A549 treated with dexamethasone at 1 μM for 4 hours (cell line): Measurements from ENCODE around the gene HOXA13. TPM values are rescaled to one million over a fixed set of nuclear protein-coding genes. Genes with fewer than 3 reads are reported as not detected.

Source experiments
- total RNA-seq: library from RNA; stranded (reverse); fragments of 200-300 nt; extraction: Qiagen RNA extraction; gene quantifications from 5 replicates; pipeline ENCODE4 v1.2.3, GENCODE V29; 2022

Gene HOXA13
- total RNA-seq, result 2.0 to 3.1 TPM (median 2.6 TPM) in 5 replicates

DNA sequence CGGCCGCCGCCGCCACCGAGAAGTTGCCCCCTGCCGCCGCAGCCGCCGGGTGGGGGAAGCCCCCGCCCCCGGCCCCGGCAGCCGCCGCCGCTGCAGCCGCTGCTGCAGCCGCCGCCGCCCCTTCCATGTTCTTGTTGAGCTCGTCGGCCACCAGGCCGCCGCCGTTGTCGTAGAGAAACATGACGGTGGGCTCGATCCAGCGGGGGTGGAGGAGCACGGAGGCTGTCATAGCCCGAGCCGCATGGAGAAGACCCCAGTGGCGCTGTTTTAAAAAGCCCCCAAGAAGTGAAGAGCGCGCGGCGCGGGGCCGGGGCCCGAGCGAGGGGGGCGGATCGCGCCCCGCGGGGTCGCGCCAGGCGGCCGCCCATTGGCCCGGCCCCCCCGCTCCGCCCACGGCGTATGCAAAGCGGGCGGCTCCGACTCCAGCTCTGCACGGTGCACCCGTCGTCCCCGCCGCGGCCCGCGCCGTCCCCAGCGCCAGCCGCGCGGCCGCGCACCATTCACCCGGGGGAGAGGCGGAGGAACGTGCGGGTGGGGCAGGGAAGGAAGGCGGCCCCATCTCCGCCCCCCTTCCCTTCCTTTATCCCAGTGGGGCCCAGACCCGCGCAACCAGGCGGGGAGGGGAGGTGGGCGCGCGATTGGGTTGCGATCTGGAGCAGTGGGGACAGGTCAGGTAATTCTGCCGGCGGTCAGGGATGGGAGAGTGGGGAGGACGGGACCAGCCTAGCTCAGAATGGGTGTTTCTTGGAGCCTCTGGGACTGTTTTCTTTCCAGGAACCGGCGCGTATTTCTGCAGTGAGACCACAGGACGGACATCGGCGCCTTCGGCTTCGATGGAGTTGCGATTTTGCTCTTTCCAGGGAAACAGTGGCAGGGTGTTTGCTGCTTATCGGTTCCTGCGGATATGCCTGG is at the start of gene HOXA13:
Gene HOXA13, minus strand, starts transcription at position 243 of the 912 bp plus-strand sequence. Its CDS starts 14 bp downstream, at position 229.

DNA sequence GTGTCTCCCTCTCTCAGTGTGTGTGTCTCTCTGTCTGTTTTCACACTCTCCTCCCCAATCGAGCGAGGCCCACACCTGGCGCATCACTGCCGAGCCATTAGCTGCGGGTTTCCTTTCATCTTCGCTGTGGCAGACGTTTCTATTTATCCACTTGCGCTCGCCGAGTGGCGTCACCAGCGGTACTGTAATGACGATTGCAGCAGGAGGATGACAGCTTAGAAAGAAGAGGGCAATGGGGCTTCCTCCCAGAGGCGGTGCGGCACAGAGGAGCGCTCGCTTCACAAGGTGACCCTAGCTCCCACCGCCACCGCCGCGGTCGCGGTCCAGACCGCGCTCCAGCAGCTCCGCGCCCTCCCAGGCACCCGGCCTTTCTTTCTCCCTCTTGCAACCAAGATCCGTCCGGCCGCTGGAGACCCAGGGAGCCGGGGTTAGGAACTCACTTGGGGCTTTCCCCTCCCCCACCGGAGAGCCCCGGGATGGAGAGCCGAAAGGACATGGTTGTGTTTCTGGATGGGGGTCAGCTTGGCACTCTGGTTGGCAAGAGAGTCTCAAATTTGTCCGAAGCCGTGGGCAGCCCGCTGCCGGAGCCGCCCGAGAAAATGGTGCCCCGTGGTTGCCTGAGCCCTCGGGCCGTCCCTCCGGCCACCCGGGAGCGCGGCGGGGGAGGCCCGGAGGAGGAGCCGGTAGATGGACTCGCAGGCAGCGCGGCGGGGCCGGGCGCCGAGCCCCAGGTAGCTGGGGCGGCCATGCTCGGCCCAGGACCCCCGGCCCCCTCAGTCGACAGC is 42.9 kb upstream of the HOXA13 start, which contains the start of gene EVX1:
Gene EVX1, plus strand, starts transcription at position 248 of the 785 bp plus-strand sequence. Its CDS starts 229 bp downstream, at position 477.

DNA sequence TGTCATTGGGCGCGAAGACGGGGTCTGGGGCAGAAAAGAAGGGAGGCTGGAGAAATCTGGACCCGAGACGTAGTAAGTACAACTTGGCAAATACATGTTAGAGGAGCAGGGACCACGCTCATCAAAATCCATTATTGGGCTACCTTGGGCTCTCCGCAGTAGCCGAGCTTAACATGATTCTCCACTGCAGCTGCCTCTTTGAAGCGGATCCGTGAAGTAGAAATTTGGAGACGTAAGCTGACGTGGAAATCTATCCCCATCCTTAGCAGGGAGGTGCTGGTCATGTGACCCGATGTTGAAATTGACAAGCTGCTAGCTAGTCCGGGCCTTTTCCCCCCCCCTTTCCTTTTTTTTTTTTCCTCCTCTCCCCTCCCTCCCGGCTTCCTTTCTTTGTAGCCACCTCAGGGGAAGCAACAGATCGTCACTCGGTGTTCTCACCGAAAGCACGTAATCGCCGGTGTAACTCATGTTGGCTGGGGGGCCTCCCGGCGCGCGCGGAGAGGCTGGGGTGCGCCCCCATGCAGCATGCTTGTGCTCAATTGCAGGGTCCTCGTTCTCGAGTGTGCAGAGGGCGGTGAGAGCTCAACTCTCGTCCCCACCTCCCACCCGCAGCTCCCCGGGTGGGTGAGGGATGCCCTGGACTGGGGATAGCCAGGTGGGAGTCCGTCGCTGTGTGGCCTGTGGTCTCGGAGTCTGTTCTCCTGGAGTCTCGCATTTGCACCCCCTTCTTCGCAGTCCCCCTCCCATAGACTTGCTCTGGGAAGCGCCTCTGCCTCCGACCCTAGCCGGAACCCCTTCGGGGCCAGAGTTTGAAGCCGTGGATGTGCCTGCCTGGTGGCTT is 14.7 kb downstream of the HOXA13 start, which contains the start of gene HOXA11:
Gene HOXA11, minus strand, starts transcription at position 220 of the 841 bp plus-strand sequence. Its CDS starts 88 bp downstream, at position 132.

DNA sequence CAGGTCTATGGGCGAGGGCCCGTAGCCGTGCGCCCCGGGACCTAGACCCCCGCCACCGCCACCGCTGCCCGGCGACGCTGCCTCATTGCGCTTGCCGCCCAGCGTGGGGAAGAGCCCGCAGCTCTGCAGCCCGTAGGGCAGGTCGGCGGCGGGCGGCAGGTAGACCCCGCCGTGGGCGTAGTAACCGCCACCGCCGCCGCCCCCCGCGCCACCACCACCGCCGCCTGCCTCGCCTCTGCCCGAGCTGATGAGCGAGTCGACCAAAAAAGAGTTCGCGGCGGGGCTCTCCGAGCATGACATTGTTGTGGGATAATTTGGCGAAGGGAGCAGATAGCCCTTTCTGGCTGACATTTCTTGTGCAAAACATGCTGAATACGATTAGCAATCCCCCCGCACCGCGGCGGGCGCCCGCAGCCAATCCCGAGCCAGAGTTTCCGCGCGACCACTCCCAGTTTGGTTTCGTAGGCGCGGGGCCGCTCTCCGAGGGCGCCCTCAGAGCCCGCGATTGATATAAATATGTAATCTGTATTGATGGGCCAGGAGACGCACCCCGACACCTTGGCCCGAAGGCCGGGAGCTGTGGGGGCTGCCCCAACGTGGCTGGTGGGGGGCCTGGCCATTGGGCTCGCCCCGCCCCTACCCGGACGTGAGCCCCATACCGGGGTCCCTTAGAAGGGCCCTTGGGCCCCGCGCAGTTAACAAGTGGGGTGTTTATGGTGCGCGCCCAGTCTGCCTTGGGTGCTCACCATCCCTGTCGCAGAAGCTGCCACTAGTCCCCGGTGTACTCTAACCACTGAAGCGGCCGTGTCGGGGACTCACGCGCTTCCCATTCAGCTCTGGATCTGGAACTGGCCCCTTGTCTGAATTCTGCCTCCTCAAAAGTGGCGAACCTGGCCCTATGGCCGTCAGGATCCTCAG is 25.7 kb downstream of the HOXA13 start, which contains the start of gene HOXA10:
Gene HOXA10, minus strand, starts transcription at position 365 of the 918 bp plus-strand sequence. Its CDS starts 14 bp downstream, at position 351.

DNA sequence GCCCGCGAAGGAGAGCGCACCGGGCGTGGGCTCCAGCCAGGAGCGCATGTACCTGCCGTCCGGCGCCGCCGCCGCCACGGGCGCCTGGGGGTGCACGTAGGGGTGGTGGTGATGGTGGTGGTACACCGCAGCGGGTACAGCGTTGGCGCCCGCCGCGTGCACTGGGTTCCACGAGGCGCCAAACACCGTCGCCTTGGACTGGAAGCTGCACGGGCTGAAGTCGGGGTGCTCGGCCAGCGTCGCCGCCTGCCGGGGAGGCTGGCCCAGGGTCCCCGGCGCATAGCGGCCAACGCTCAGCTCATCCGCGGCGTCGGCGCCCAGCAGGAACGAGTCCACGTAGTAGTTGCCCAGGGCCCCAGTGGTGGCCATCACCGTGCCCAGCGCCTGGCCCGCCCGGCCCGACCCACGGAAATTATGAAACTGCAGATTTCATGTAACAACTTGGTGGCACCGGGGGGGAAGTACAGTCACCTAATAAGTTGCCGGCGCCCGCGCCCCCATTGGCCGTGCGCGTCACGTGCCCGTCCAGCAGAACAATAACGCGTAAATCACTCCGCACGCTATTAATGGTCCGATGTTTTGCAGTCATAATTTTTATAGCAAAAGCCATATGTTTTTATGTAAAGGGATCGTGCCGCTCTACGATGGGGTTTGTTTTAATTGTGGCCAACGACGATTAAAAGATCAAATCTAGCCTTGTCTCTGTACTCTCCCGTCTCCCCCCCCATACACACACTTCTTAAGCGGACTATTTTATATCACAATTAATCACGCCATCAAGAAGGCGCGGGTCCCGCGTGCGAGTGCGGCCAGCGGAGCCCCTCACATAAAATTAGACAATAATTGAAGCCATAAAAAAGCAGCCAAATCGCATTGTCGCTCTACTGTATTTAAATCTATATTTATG is 34.5 kb downstream of the HOXA13 start, which contains the start of gene HOXA9:
Gene HOXA9, minus strand, starts transcription at position 449 of the 907 bp plus-strand sequence. Its CDS starts 80 bp downstream, at position 369.

DNA sequence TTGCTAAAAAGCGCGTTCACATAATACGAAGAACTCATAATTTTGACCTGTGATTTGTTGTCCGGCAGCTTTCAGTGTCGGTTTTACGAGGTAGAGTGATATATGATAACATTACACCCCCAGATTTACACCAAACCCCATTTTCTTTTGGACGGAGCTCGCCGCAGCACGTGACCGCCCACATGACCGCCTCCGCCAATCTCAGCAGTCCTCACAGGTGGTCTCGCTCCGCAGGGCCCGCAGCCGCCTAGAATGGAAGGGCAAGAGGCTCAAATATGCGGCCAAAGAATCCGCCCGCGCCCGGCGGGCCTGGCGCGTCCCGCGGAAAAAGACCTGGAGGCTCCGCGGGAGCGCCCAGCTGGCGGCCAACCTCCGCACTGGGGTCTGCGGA is 43.4 kb downstream of the HOXA13 start, which contains the start of gene HOXA7:
Gene HOXA7, minus strand, starts transcription at position 168 of the 391 bp plus-strand sequence. Its CDS starts 130 bp downstream, at position 38.

DNA sequence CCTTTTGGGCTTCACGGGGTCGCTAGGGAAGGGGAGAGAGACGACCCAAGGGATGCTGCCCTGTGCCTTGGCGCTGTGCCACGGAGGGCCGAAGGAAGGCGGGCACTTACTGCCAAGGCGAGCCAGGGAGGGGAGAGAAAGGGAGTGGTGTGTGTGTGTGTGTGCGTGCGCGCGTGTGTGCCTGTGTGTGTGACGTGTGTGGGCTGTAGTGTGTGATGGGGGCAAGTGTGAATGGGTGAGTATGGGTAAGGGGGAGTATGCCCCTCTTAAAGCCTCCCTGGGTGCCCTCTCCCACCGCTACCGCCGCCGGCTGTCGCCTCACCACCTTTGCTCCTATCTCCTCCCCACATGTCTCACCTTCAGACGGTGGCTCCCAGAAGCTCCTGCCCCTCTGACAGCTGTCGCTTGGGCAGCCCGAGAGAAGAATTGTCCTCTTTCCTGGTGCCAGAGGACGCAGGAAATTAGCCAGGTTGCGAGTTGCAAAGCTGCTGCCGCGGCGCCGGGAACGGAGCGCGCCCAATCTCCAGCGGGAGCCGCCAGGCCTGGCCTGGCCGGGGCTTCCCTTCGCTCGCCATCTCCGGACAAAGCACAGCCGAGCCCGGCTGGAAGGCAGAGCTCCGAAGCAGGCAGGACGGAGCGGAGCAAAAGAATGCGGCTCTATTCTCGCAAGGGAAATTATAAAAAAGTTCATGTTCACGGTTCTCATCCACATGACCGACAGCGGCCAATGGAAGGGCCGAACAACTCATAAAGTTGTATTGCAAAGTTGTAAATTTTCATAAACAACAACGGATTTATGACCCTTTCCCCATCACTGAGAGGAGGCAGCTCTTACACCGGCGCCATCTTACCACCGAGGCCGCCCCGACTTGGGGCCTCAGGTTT is 47.7 kb downstream of the HOXA13 start, which contains the start of gene HOXA3:
Gene HOXA3, minus strand, starts transcription at position 653 of the 885 bp plus-strand sequence. CDS start 41,943 bp downstream, outside the sequence.

DNA sequence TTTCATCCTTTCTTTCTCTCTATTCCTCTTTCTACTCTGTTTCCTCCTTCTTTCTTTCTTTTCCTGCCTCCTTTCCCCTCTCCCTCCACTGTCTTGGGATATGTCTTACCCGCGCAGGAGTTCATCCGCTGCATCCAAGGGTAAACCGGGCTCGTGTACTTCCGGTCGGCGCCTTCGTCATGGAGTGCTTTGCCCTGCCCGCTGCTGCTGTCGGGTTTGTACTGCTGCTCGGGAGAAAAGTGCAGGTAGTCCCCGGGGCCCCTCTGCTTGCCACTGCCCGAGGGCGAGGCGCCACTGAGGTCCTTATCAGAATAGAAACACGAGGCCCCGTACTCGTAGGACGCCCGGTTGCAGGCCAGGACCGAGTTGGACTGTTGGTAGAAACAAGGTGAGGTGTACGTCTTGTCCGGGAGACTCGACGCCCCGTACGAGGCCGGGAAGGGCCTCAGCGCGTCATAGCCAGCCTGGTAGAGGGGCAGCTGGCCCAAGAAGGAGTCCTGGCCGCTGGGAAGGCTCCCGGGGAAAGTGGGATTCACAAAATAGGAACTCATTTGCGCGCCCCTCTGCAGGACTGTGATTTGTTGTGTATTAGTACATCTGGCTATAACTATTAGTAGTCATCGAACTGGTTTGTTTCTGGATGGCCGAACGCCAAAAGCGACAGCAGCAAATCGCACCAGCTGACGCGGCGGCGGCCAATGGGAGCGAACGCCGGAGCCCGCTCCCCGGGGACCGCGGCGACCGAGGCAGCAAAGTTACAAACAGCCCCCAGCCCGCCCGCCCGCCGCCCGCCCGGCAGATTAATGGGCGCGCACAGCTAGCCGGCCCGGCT is 52.5 kb downstream of the HOXA13 start, which contains the start of gene HOXA6:
Gene HOXA6, minus strand, starts transcription at position 576 of the 832 bp plus-strand sequence. Its CDS starts 25 bp downstream, at position 551.

Other genes with a start within 250 kb of the HOXA13 start
- gene HOXA1, start 104.1 kb downstream of the HOXA13 start, total RNA-seq, result 2.6 to 3.8 TPM (median 3.6 TPM) in 5 replicates
- 0.61 to 0.88 TPM (median 0.69 TPM) in 5 replicates for gene HOXA2, start 97.4 kb downstream of the HOXA13 start, total RNA-seq
- gene HOXA4, start 69.3 kb downstream of the HOXA13 start, total RNA-seq, result 1.6 to 2.2 TPM (median 1.7 TPM) in 5 replicates
- 4.3 to 6.1 TPM (median 5.0 TPM) in 5 replicates for gene HOXA5, start 56.4 kb downstream of the HOXA13 start, total RNA-seq
- 0.98 to 1.7 TPM (median 1.4 TPM) in 5 replicates for gene HOXA6, start 52.3 kb downstream of the HOXA13 start, total RNA-seq
- gene HOXA3, start 47.5 kb downstream of the HOXA13 start, total RNA-seq, result 3.0 to 6.2 TPM (median 5.4 TPM) in 5 replicates
- gene HOXA7, start 43.4 kb downstream of the HOXA13 start, total RNA-seq, result 4.7 to 5.5 TPM (median 4.8 TPM) in 5 replicates
- 0.39 to 0.80 TPM (median 0.52 TPM) in 5 replicates for gene HOXA9, start 34.6 kb downstream of the HOXA13 start, total RNA-seq
- 6.9 to 8.3 TPM (median 7.2 TPM) in 5 replicates for gene HOXA10, start 25.8 kb downstream of the HOXA13 start, total RNA-seq
- 0.36 to 0.63 TPM (median 0.56 TPM) in 5 replicates for gene HOXA11, start 14.9 kb downstream of the HOXA13 start, total RNA-seq
- 0.07 to 0.19 TPM (median 0.13 TPM) in 5 replicates for gene EVX1, start 42.7 kb upstream of the HOXA13 start, total RNA-seq